HG02973 (cell line): ENCODE data around the gene STOX2.

Experiments used
- ATAC-seq: cut with Tn5 transposase; IDR thresholded peaks from one replicate; pipeline ENCODE4 v1.9.1; 2021; ENCODE audit warnings: moderate library complexity; ENCODE audit not compliant: unreplicated experiment

Gene STOX2

GRCh38 chr4:183986291-183986970 lies 81.3 kb downstream of the STOX2 start:
- no peak for ATAC-seq

- ATAC-seq, result no peak
Measured at GRCh38 chr4:183986971-183987946, 82.2 kb downstream of the STOX2 start.

DNA sequence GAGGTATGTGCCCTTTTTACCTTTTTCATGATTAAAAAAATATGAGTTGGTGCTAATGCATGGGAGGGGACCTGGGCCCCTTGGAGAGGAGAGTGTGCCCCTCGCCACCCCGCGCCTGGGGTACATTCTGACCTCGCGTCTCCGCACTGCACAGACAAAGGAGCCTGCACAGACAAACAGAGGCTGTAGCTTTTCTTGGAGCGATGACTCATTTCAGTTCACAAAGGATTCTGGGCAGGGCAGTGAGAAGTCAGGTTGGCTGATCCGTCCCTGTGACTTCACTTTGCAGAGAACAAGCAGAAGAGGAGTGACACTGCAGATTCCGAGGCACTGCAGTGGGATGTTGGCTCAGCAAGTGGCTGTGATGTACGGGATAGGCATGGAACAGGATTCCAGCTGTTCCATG lies 82.9 kb downstream of the STOX2 start:
- ATAC-seq, result no peak

DNA sequence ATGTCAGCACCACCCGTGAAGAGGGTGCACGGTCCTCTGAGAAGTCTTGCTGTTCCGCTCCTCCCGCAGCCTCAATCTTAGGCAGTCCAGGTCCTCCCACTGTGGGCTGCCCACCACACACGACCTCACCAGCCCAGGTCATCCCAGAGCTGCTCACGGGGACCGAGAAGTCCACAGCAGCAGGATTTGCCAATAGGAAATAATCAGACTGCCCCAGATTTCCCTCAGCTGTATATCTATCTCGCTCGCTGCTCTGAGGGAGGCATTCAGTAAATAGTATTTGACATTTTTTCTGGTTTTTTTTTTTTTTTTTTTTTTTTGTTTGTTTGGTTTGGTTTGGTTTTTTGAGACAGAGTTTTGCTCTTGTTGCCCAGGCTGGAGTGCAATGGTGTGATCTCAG lies 83.8 kb downstream of the STOX2 start:
- no peak for ATAC-seq

DNA sequence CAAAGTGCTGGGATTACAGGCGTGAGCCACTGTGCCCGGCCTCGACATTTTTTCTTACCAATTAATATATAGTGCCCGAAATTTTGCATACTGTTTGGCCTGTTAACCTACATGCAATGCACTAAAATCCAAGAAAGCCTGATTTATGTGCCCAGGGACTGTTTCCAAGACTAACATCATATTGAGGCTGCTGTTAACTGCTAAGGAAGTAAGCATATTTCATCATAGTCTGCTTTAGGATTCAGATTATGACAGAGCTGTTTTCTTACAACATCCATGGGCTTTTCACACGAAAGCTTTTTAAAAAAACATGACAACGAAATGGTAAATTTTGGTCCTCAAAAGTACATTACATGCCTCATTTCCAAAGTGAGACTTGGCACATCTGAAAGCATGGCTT lies 84.4 kb downstream of the STOX2 start:
- ATAC-seq, result no peak

DNA sequence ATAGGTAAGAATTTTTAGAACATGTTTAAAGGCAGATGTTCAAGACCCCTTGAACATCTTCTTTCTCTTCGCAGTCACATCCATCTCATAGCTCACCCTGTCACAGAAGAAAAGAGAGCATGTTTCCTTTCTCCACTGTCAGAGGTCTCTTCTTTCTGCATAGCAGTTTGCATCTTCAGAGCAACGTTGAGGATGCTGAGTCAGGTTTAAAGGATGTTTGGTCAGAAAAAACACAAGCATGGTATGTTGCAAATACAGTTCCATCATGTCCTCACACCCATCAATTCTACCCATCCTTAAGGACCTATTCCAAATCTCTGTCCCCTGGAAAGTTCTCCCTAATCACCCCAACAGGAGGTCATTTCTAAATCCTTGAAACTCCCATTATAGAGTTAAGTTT lies 84.8 kb downstream of the STOX2 start:
- ATAC-seq, result no peak

- ATAC-seq, result no peak
Measured at GRCh38 chr4:183993676-183994075, 88.6 kb downstream of the STOX2 start.

- no peak for ATAC-seq
Measured at GRCh38 chr4:183995570-183995969, 90.5 kb downstream of the STOX2 start.

DNA sequence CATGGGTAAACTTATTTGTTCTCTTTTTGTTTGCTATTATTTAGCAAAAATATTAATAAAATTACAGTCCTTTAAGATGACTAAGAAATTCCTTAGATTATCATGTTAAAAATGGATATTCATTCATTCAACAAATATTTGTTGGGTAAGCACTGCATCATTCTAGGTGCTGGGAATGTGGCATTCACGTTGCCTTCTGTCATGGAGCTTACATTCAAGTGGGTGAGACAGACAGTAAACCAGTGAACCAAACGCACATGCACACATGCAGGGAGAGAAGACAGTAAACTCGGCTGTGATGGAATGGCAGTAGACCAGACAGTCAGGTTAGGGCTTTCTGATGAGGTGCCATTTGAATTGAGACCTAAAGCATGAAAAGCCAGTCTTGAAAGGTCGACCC lies 91.8 kb downstream of the STOX2 start:
- ATAC-seq, result no peak

GRCh38 chr4:183999435-183999834 lies 94.3 kb downstream of the STOX2 start:
- no peak for ATAC-seq

- no peak for ATAC-seq
Measured at GRCh38 chr4:184000457-184001396, 95.6 kb downstream of the STOX2 start.

GRCh38 chr4:184003433-184003832 lies 98.3 kb downstream of the STOX2 start:
- no peak for ATAC-seq

DNA sequence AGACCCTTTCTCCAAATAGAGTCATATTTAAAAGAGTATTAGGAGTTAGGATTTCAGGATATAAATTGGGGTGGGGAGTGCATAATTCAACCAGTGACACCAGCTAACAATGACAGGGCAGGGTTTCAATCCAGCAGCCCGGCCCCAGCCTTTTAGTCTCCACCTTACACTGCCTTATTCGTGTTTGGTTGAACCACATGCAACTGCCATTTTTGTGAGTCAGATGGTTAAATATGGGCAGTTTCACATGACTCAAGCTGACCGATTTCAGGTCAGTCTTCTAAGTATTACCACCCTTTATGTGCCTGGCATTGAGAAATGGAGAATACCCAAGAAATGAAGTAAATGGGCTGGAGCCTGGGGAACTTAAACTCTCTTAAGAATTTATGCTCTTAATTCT lies 102.8 kb downstream of the STOX2 start:
- ATAC-seq, result no peak

DNA sequence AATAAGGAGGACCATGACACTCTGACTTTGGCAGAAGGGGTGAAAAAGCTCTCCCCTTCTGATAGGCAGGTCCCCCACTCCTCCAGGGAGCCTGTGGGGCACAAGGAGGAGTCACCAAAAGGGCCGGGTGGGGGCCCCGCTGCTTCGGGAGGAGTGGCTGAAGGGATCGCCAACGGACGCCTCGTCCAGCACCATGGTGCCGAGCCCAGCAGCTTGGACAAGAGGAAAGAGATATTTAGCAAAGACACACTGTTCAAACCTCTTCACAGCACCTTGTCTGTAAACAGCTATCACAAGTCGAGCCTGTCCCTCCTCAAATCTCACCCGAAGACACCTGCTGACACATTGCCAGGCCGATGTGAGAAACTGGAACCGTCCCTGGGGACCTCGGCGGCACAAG lies 105.6 kb downstream of the STOX2 start:
- no peak for ATAC-seq

- no peak for ATAC-seq
Measured at GRCh38 chr4:184011826-184012380, 106.8 kb downstream of the STOX2 start.

DNA sequence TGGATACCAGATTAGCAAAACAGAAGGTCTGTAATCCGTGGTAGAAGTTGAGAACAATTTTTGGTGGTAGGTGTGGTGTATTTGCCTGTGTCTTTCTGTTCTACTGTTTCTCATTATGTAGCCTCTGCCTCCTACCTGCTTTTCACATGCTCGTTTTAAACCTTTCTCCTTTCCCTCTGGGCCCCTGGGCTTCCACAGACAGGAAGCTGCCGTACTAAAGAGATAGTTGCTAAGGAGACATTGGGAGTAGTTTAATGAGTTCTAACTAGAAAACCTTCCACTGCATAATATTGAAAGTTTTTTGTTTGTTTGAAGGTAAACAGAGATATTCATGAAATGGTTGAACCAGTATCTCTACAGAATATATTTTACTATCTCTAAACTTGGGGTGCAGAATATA lies 107.8 kb downstream of the STOX2 start:
- no peak for ATAC-seq

- no peak for ATAC-seq
Measured at GRCh38 chr4:184014301-184014700, 109.2 kb downstream of the STOX2 start.

GRCh38 chr4:184016759-184017668 lies 111.9 kb downstream of the STOX2 start:
- no peak for ATAC-seq

- ATAC-seq, result no peak
Measured at GRCh38 chr4:184019076-184019475, 114.0 kb downstream of the STOX2 start.
